Loucy (cell line): ENCODE measurements around the gene TRIM74.
"Not testable (repeated sequence)": the region's sequence is repeated elsewhere in the genome, so short reads cannot be mapped to it uniquely, and the experiment has no call there.

Experiments
- EZH2phosphoT487 ChIP-seq: fragments of 200-600 bp; IDR thresholded peaks from 2 replicates; pipeline ENCODE4 v1.6.1; 2018; ENCODE audit warnings: antibody characterized with exemption, mild to moderate bottlenecking, moderate library complexity, borderline replicate concordance
- TF ChIP-seq, protein P1 (sequence below): fragments of 200-600 bp; sonication (generic); conservative IDR thresholded peaks from 2 replicates; pipeline ENCODE4 v1.5.1; 2014; ENCODE audit warnings: mild to moderate bottlenecking, antibody characterized with exemption, low read length

DNA sequence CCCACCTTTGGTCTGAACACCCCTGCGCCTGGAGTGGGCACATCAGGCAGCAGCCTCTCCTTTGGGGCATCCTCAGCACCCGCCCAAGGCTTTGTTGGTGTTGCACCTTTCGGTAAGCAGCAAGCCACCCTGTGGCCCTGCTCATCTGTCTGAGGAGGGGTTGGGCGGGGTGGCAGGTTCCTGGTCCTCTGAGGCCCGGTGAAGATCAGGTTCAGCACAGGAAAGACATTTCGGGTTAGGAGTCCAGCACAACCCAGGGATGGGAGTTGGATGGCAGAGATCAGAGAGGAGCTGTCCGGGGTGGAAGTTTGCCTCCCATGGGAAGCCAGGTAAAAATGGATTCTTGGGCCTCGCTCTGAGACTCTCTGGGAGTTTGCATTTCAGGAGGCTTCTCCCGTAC is 23.7 kb downstream of the TRIM74 start:
- TF ChIP-seq, protein P1, sequence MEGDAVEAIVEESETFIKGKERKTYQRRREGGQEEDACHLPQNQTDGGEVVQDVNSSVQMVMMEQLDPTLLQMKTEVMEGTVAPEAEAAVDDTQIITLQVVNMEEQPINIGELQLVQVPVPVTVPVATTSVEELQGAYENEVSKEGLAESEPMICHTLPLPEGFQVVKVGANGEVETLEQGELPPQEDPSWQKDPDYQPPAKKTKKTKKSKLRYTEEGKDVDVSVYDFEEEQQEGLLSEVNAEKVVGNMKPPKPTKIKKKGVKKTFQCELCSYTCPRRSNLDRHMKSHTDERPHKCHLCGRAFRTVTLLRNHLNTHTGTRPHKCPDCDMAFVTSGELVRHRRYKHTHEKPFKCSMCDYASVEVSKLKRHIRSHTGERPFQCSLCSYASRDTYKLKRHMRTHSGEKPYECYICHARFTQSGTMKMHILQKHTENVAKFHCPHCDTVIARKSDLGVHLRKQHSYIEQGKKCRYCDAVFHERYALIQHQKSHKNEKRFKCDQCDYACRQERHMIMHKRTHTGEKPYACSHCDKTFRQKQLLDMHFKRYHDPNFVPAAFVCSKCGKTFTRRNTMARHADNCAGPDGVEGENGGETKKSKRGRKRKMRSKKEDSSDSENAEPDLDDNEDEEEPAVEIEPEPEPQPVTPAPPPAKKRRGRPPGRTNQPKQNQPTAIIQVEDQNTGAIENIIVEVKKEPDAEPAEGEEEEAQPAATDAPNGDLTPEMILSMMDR, result not testable (repeated sequence)
- TF ChIP-seq EZH2phosphoT487, result not testable (repeated sequence)
